Stimulated activated CD4-positive, alpha-beta T cell treated with anti-CD3 and anti-CD28 coated beads, Interleukin-1b, Interleukin-23, amount 100 ng/mL, for 4 hours (primary cell): ENCODE results near the gene PRKCA.

Experiments
- DNase-seq, 2 donors: peaks; one replicate each; pipeline ENCODE4 v3.0.0-alpha.2; 2020; ENCODE audit warnings: low read depth in 2 of 2

PRKCA gene

GRCh38 chr17:66738301-66738700 is 435.9 kb downstream of the PRKCA start:
- DNase-seq = no peak

GRCh38 chr17:66739553-66739952 is 437.1 kb downstream of the PRKCA start:
- DNase-seq = no peak

- no peak for DNase-seq
These were observed 437.8 kb downstream of the PRKCA start for GRCh38 chr17:66740226-66740625.

DNA sequence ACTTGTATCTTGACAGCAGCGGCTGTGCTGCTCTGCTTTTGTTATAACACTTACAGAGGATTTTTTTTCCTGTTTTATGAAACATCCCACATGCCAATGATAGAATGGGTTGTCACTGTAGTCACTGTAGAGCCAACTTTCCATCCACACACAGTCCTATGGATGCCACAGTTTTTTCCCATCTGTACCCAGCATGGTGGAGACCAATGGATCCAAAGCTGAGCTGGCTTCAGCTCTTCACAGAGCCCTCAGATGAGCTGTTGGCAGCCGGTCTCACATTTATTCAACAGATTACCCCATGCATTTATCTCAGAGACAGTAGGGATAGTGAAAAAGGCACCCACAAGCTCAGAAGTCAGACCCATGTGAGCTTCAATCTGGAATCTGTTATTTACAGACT is 441.1 kb downstream of the PRKCA start:
- no peak for DNase-seq

DNA sequence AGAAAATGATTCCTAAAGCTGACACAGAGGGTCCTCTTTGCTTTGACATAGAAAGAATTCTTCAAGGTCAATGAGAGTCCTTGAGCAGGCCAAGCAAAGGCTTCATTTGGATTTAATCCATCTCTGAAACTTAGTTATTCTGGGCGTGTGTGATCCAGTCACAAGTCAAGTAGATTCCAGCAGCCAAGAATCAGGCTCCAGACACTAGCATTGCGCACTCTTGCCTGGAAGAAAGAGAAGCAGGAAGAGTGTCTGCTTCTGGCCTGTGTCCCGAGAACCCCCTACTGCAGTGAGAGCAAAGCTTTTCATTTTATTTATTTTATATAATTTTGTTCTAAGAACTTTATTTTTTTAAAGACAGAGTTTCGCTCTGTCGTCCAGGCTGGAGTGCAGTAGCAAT is 444.3 kb downstream of the PRKCA start:
- DNase-seq = no peak

- no peak for DNase-seq
These were observed 445.3 kb downstream of the PRKCA start for GRCh38 chr17:66747578-66748275.

DNA sequence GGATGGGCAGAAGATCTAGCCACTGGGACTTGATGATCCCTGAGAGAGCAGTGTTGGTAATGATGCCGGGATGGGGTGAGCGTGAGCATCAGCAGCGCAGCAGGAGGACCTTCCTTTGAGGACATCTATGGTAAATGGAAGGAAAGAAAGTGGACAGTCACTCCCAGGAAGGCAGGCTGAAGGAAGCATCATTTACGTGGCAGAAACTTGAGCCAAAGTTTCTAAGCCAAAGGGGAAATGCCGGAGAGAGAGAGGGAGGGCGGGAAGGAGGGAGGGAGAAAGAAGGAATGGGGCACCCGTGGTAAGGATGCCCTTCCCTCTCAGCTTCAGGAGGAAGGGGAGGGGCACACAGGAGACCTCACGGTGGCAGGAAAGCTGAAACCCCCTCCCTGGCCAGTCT is 446.2 kb downstream of the PRKCA start:
- no peak for DNase-seq

- DNase-seq = no peak
These were observed 446.9 kb downstream of the PRKCA start for GRCh38 chr17:66749217-66749832.

DNA sequence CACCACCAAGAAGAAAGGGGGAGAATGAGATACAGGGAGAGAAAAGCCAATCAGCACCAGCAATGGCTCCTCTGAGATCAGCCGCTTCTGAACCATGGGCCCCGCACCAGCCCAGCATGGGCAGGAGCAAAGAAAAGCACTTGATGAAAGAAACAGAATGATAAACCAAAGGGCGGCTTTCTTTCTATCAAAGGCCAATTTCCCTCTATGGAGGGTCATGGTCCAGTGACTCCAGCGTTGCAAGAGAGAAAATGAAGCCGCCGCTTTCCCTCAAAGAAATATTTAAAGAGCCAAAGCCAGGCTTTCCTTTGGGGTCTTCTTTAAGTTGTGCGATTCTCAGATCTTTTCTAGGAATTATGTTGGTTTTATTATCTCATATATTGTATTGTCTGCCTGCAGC is 447.7 kb downstream of the PRKCA start:
- DNase-seq = no peak

GRCh38 chr17:66750781-66751543 is 448.5 kb downstream of the PRKCA start:
- no peak for DNase-seq

DNA sequence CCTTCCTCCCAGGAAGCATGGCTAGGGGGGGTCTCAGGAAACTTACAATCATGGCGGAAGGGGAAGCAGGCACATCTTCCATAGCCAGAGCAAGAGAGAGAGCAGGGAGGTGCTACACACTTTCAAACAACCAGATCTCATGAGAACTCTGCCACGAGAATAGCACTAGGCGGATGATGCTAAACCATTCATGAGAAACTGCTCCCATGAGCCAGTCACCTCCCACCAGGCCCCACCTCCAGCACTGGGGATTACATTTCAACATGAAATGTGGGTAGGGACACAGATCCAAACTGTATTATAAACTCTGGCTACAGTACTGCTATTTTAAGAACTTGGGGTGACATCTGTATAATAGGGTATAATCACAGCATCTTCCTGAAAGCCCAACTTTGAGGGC is 449.4 kb downstream of the PRKCA start:
- DNase-seq = no peak

DNA sequence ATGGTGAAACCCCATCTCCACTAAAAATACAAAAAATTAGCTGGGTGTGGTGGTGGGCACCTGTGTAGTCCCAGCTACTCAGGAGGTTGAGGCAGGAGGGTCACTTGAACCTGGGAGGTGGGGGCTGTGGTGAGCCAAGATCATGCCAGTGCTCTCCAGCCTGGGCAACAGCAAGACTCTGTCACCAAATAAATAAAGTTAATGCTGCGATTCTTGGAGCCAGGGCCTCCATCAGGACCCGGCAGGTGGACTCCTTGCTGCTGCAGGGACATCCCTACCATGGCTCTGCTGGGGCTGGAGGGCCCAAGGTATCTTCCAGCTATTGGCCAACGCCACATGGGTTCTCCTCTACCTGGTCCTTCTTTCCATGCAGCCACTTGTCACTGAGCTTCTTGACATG is 450.0 kb downstream of the PRKCA start:
- DNase-seq = no peak

- no peak for DNase-seq
These were observed 450.9 kb downstream of the PRKCA start for GRCh38 chr17:66753126-66753920.

DNA sequence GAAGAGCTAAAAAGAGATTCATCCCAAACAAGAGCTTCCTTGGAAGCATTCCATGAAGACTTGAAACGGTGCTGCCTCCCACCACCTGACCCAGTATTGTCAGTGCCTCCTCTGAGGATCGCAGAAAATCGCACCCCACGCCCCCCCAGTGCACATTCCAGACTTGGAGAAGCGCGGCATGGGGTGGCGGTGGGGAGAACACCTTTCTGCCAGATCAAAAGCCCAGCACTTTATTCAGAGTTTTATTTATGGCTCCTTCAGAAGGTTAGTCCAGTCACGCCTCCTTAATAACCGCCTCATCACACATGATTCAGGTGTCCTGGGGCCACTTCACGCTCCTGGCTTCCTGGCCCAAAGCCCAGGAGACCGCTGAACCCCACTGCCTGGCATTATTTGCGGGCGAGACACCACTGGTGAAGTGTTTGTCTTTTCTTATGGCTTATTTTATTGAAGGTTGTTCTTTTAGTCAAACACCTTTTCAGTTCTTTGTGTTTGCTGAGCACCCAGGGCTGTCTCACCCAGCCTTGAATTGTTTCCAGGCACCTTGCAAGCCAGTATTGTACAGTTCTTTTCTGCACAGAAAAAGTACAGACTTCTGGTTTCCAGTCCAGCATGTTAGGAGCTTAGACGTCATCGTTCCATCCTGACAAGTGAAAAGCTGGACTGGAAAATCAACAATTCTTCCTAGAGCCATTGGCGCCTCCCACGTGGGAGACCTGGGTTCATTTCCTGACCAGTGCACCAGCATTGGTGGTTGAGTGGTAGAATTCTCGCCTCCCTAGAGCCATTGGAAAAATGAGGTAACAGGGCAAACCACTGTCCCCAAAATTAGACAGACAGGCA is 452.9 kb downstream of the PRKCA start:
- DNase-seq = no peak

- no peak for DNase-seq
These were observed 453.5 kb downstream of the PRKCA start for GRCh38 chr17:66755944-66756290.

GRCh38 chr17:66760324-66760723 is 457.9 kb downstream of the PRKCA start:
- no peak for DNase-seq

GRCh38 chr17:66762276-66762675 is 459.9 kb downstream of the PRKCA start:
- no peak for DNase-seq

DNA sequence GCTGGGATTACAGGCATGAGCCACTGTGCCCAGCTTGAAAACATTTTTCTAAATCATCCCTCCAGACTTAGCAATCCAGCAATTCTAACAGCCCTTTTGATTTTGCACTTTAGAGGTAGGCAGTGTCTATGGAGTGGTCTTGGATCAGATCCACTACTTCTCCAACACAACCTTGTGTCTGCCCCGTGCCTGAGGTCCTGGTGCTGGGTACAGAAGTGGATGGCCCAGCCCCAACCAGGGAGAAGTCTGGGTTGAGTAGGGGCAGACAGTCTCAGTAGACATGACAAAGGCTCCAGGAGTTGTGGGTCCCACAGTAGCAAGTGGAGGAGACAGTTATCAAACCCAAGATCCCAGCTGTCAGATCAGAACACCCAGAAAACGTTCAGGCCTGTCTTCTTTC is 460.6 kb downstream of the PRKCA start:
- DNase-seq = no peak

DNA sequence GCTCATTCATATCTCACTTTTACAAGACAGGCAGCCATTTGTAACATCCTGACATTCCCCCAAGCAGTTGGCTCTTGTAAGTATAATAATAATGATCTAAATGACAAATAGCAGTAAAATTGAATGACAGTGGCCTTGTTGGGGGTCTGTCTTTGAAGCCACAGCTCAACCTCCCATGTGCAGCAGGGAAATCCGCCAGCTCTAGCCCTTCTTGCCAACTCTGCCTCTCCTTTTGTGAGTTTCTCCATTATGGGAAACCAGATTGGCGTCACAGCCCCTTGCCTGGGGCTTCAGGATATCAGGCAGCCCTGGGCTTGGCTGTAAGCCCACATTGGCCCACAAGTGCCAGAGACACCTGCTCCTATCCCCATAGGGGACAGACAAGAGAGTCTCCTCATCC is 462.1 kb downstream of the PRKCA start:
- DNase-seq = no peak

DNA sequence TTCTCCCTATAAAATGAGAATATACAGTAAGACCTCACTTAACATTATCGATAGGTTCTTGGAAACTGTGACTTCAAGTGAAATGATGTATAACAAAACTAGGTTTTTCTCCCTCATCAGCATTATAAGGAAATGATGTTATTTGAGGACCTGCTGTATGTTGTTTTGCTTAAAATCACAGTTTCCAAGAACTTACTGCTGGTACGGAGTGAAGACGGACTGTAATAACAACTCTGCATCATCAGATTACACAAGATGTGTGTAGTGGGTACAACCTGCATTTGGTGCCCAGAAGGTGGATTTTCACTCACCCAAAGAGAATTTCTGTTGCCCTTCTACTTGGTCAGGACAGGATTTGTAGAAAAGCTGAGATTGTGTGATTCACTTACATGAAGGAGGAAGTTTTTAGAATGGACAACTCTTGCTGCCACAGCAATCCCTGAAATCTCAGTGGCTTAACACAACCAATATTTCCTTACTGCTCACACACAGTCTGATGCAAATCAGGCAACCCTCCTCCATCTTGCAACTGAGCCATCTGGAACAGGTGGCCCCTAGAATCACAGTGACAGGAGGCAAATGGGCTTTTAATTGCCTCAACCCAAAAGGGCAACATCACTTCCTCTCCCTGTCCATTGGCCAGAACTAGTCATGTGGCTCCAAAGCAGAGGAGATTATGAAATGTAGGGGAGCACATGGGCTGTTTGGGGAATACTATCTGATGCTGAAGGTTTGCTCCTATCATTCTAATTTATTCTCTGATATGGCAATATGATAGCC is 464.9 kb downstream of the PRKCA start:
- DNase-seq = no peak

- no peak for DNase-seq
These were observed 467.5 kb downstream of the PRKCA start for GRCh38 chr17:66769911-66770310.
